SJSA1 (cell line): Measurements from ENCODE around the gene NGDN. TPM values are rescaled to one million over a fixed set of nuclear protein-coding genes. Genes with fewer than 3 reads are reported as not detected.

Source experiments
- DNase-seq, 2 experiments: peaks; one replicate each; pipeline ENCODE4 v3.0.0-alpha.2; 2015 to 2020; ENCODE audit warnings: low spot score in 2 of 2, low read depth in 1 of 2
- H3K27ac ChIP-seq: fragments of 250-450 bp; sonication (Bioruptor Pico); 2 replicates; pipeline ENCODE4 v1.5.1; 2020; ENCODE audit warnings: mild to moderate bottlenecking, moderate library complexity
- H3K27me3 ChIP-seq: fragments of 250-450 bp; sonication (Bioruptor Pico); replicated peaks from 2 replicates; pipeline ENCODE4 v1.5.1; 2020; ENCODE audit warnings: mild to moderate bottlenecking, moderate library complexity
- H3K36me3 ChIP-seq: fragments of 250-450 bp; sonication (Bioruptor Pico); 2 replicates; pipeline ENCODE4 v1.5.1; 2020; ENCODE audit warnings: mild to moderate bottlenecking
- H3K4me1 ChIP-seq: fragments of 250-450 bp; sonication (Bioruptor Pico); replicated peaks from 2 replicates; pipeline ENCODE4 v1.6.1; 2021; ENCODE audit warnings: mild to moderate bottlenecking
- H3K4me3 ChIP-seq: fragments of 250-450 bp; sonication (Bioruptor Pico); 2 replicates; pipeline ENCODE4 v1.5.1; 2020; ENCODE audit warnings: mild to moderate bottlenecking
- H3K9me3 ChIP-seq: fragments of 250-450 bp; sonication (Bioruptor Pico); replicated peaks from 2 replicates; pipeline ENCODE4 v1.5.1; 2020; ENCODE audit warnings: mild to moderate bottlenecking
- total RNA-seq: library from RNA; depleted of rRNA; stranded (reverse); fragments of >200 nt; shearing (Covaris generic); gene quantifications from 2 replicates; pipeline ENCODE4 v1.2.3, GENCODE V29; 2014

Gene NGDN
- total RNA-seq, 1 experiment from 2014 or later: 53.1 TPM

DNA sequence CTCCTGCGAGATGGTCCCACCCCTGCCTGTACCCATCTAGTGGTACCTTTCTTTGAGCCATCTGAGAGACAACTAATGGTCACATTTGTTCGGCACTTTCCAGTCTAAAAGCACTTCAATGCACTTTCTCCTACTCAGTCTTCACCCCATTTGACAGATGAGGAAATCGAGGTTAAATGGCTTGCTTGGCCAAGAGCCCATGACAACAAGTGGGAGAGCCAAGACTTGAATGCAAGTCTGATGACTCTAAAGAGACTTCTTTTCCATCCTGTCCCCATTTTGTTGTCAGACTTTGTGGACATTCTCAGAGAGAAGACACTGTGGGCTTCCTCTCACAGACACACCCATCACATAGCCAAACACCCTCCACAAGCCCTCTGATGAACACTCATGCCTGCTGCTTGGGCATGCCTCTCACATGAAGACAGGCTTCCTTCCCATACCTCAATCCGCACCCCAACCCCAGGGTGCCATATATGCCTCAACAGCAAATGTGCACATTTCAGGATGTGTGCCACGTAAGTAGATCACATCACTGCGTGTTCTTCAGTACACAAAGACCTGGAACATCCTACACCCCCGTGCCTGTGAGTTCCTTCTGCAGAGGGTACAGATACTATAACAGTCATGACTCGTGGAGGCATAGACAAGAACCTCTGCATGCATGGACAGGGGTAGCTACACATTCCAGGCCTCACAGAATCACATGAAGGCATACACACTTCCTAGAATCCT, 34.8 kb upstream of the NGDN start:
- H3K27me3 ChIP-seq: no peaks in the 10 kb centered on the region; the same call in 1 of the 2 replicates
- no peaks in the 10 kb centered on the region for H3K9me3 ChIP-seq
- H3K27ac ChIP-seq: no peak overlapping the region
- H3K4me1 ChIP-seq: no peaks in the 10 kb centered on the region
- no peak overlapping the region for H3K4me3 ChIP-seq
- no peaks in the 10 kb centered on the region for H3K36me3 ChIP-seq
- peak in 1 of 2 experiments; percentile 5 for DNase-seq

DNA sequence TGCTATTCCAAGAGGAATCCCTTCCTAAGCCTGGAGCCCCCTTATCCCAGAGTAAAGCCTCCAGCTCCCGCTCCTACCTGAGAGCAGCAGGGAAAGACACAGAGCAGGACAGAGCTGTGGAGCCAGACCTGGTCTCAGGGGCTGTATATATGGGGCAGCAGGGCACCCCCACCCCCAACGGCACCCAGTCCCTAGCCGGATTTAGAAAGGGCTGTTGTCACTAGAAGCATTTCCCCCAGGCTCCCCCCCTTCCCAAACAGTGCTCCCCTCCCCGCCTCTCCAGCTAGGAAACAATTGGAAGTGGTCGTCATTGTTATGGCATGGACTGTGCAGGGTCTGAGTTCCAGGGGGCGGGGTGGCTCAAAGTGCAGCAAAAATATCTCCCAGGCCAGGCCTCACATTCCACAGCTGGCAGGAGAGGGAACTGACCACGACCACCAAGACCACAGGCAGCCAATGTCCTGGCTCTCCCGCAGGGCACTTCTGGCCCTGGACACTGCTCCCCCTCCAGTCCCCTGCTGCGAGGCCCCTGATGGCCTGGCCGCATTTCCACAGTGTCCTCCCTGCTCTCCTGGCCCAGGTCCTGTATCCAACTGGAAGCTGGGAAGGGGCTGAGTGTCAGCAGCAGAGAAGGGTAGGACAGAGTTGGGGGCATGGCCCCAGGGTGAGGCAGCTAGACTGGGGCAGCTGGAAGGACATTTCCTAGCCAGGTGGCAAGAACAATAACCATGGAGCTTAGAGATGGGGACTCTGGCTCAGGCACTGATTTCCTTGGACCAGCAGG, 33.8 kb upstream of the NGDN start, which contains the start of gene MYH7:
Gene MYH7, minus strand, starts transcription at position 118 of the 784 bp plus-strand sequence. CDS start 1,928 bp downstream, outside the sequence.
- no peaks in the 10 kb centered on the region for H3K4me1 ChIP-seq
- DNase-seq: peak in 1 of 2 experiments; percentile 31
- no peaks in the 10 kb centered on the region; the same call in 1 of the 2 replicates for H3K27me3 ChIP-seq
- no peaks in the 10 kb centered on the region for H3K9me3 ChIP-seq
- no peak within 1 kb of the TSS for H3K4me3 ChIP-seq
- no peak within 1 kb of the TSS for H3K27ac ChIP-seq
- no peaks in the 10 kb centered on the region for H3K36me3 ChIP-seq

DNA sequence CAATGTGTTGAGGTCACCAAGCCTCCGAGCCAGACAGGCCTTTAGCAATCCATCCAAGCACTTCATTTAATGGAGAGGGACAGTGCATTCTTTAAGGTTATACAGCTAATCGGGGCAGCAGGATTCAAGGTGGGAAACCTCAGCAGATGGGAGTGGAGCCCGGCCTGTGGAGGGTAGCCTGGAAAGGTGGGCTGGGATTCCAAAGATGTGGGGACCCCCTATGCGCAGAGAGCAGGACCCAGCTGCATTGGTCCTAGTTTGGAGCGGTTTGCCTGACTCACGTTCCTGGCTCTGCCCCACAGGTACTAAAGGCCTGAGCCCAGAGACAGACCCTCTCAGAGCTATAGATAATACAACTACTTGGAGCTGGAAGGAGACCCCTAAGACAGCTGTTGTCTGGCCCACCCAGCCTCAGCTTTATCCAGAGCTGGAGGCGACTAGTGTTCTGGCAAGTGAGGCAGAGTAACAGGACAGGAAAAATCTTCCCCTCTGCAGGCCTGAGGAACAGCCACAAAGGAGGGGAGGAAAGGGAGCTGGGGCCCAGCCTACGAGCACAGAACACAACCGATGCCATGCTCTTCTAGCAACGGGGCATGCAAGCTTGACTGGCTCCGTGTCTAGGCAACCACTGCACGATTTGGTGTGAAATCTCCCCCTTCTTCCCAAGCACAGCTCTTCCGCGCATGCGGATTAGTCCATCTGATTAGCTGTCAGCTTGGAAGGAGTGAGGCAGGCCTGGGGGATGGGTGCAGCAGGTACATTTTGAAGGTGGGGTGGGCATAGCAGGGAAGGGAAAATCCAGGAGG, 33.0 kb upstream of the NGDN start:
- Histone ChIP-seq H3K4me1 (no peaks in the 10 kb centered on the region), H3K36me3 (no peaks in the 10 kb centered on the region), H3K9me3 (no peaks in the 10 kb centered on the region), H3K27ac (no peak overlapping the region), H3K4me3 (no peak overlapping the region), H3K27me3 (peaks cover 3% of the 10 kb centered on the region; the same call in 1 of the 2 replicates)
- DNase-seq: peak in 1 of 2 experiments; percentile 25

DNA sequence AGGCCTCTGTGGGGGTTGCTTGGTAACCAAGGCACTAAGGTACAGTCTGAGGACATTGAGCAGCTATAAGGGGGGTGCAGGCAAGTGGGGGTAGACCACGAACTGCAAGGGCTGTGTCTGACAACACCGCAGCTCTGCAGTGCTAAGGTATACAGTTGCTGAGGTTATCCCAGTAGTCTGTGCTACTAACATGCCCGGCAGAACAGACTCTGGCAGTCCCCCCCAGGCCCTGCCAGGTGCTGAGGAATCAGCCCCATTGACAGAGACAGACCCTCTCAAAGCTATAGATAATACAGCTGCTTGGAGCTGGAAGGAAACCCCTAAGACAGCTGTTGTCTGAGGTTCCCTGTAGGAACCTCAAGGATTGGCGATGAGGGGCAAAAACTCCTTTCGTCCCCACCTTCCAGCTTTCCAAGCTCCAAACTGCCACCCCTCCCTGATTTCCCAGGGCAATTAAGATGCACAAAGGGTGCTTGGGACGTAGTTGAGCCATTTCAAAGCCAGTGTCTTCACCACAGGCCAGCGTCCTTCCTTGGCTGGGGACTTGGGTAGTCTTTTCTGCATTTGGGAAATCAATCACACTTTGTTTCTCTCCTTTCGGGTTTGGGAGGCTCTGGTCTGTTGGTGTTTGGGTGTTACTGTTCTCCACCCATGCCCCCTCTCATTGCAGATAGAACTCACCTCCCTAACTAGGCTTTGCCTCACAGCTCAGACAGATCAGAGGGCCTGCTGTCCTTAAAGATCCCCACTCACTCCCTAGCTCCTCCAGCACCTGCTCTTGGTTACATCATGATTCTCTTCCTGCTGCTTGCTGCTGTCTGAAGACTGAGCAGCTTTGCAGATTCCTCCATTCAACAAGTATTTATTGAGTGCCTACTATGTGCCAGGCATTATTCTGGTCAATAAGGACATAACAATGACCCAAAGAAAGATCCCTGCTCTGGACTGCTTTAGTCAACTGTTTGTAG, 32.1 kb upstream of the NGDN start:
- peak in 1 of 2 experiments; percentile 23 for DNase-seq

DNA sequence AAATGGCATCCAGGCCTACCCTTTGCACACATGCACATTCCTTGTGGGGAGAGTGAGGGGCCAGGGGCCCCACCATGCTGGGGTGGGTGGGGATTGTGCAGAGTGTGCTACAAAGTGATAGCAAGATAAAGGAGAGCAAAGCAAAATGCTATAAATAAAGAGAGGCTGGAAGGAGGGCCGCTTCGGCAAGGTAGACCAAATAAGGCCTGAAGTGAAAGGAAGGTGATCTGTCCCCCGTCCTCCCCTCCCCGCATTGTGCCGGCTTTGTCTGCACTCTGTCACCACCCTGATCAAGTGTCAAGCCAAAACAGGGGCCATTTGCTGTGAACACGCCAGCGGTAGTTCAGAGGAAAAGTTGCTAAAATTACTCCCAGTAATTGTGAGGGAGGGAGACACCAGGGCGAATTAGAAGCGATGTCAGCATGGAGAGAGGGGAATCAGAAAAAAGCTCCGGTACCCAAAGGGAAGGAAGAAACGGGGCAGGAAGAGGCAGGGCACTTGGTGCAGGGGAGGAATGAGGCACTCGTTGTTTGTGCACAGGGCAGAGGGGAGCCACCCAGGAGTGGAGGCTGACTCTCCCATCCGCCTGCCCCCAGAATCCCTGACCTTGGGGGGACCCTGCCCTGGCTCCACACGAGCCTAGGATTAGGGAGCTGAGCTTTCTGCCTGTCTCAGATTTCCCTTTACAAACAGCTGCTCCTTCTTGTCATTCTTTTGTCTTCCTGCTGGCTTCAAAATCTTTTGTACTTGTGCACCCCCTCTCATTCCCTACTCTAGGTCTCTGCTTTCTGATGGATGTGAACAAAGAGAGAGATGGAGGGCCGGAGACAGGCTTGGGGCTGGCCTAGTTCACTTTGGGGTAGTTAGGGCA, 31.2 kb upstream of the NGDN start:
- H3K4me3 ChIP-seq: no peak overlapping the region
- DNase-seq: peak in 1 of 2 experiments; percentile 28
- no peaks in the 10 kb centered on the region for H3K4me1 ChIP-seq
- H3K27ac ChIP-seq: no peak overlapping the region
- no peaks in the 10 kb centered on the region for H3K36me3 ChIP-seq
- H3K9me3 ChIP-seq: no peaks in the 10 kb centered on the region
- peaks cover 3% of the 10 kb centered on the region; the same call in 1 of the 2 replicates for H3K27me3 ChIP-seq

More for the DNA sequence above, 32.1 kb upstream of the NGDN start:
- Histone ChIP-seq H3K27me3 (peaks cover 3% of the 10 kb centered on the region; the same call in 1 of the 2 replicates), H3K9me3 (no peaks in the 10 kb centered on the region), H3K4me3 (no peak overlapping the region), H3K36me3 (no peaks in the 10 kb centered on the region), H3K27ac (no peak overlapping the region), H3K4me1 (no peaks in the 10 kb centered on the region)

DNA sequence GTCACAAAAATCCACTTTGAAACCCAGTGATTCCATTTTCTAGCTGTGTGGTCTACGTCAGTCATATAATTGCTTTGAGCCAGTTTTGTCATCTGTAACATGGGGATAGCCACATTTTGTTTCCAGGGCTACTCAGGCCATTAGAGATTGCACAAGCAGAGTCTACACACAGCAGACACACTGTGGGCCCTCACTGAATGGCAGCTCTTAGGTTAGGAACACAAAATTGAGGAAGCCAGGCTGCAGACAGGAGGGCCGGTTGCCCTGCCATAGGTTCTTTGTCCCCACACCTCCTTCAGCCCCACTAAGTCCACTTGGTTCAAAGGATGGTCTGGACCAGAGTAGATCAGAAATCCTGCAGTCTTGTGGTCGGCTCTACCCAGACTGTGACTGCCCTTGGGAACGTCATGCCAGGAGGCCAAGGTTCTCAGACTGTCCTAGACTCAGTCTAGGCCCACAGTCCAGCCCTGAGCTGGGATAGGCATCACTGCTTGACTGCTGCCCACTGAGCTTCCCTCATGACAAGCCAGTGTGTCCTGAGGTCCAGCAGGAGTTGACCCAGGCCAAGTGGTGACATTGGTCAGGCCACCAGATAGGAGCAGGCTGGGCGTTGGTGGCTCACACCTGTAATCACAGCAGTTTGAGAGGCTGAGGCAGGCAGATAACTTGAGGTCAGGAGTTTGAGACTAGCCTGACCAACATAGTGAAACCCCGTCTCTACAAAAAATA, 30.2 kb upstream of the NGDN start:
- Histone ChIP-seq H3K4me1 (no peaks in the 10 kb centered on the region), H3K27ac (no peak overlapping the region), H3K36me3 (no peaks in the 10 kb centered on the region), H3K9me3 (no peaks in the 10 kb centered on the region), H3K4me3 (no peak overlapping the region), H3K27me3 (peaks cover 5% of the 10 kb centered on the region; the same call in 1 of the 2 replicates)
- peak in 1 of 2 experiments; percentile 23 for DNase-seq

DNA sequence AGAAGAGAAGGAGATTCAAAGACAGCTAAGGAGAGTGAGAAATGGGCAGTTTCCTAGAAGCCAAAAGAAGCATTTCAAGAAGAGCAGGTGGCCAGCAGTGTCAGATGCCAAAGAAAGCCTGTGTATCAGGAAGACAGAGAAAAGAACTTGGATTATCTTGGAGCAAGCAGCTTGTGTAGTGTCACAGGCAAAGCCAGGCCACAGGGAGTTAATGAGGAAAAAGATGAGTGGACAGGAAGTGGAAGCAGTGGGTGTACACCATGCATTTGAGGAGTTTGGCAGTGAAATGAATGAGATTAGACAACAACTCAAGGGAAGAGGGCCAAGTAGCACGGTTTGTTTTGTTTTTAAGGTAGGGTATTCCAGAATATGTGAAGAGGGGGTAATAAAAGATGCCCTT, 28.4 kb upstream of the NGDN start:
- no peak overlapping the region for H3K27ac ChIP-seq
- H3K9me3 ChIP-seq: no peaks in the 10 kb centered on the region
- peaks cover 6% of the 10 kb centered on the region; the same call in 1 of the 2 replicates for H3K27me3 ChIP-seq
- H3K4me1 ChIP-seq: no peaks in the 10 kb centered on the region
- H3K4me3 ChIP-seq: no peak overlapping the region
- no peak for DNase-seq
- H3K36me3 ChIP-seq: no peaks in the 10 kb centered on the region

DNA sequence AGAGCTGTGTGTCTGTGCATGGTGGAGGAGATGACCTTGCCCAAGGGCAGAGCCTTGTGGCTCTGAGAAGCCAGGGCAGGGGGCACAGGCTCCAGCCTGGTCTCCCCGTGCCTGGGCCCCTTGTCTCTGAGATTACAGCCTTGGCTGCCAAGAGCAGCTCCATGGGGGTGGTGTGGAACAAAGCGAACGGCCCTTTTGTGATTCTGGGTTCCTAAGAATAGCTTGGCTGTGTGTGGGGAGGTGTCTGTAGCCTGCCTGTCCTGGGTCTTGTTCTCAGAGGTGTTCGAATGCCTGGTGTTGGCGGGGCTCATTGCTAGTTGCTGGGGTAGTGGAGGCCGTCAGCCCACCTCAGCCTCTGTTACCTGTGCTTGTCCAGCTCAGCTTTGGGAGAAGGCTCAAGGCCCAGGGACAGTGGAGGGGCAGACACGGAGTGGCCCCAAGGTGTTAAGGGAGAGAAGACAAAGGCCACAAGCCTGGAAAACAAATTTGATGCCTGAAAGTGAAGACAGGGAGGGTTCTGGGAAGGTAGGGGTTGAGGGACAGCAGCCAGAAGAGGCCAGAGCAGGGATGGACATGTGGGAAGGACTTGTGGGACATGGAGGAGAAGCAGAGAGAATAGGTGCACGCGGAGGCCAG, 26.7 kb upstream of the NGDN start:
- Histone ChIP-seq H3K4me1 (no peaks in the 10 kb centered on the region), H3K9me3 (no peaks in the 10 kb centered on the region), H3K4me3 (no peak overlapping the region), H3K36me3 (no peaks in the 10 kb centered on the region), H3K27ac (no peak overlapping the region), H3K27me3 (peaks cover 9% of the 10 kb centered on the region; the same call in 1 of the 2 replicates)
- peak in 1 of 2 experiments; percentile 18 for DNase-seq

DNA sequence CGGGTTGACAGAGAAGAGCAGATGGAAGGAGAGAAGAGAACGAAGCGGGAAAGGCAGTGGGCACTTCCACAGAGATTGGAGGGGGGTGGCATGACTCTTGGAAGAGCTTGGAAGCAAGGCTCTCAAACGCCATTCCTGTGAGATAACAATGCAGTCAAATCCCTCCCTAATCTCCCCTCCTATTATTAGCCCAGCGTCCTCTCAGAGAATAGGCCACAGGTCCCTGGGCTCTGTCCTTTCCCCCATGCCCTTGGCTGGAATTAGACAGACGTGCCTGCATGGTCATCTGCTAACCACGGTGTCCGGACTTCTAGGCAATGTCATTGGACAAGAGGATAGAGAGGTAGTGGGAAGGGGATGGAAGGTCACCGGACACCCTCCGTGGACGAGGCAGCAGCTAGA, 26.1 kb upstream of the NGDN start:
- peak in 1 of 2 experiments; percentile 18 for DNase-seq
- H3K27me3 ChIP-seq: peaks cover 9% of the 10 kb centered on the region; the same call in 1 of the 2 replicates
- no peak overlapping the region for H3K27ac ChIP-seq
- no peaks in the 10 kb centered on the region for H3K4me1 ChIP-seq
- H3K9me3 ChIP-seq: no peaks in the 10 kb centered on the region
- H3K4me3 ChIP-seq: no peak overlapping the region
- H3K36me3 ChIP-seq: no peaks in the 10 kb centered on the region

DNA sequence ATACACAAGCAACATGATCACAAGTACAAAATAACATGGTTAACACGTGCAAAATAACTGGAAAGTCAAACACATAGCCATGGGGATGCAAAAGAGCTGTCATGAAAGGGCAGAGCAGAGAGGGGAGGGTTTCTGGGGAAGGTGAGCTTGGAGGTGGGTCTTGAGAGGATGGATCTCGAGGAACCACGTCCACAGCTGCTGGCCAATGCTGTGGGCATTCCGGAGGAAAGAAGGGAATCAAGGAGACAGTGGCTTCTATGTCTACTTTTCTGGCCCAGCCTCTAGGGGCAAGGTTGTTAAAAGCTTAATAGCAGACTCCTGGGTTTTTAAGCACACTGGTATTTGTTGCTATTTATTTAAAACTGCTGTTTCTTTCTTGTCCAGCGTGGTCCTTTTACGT, 25.6 kb upstream of the NGDN start:
- peaks cover 13% of the 10 kb centered on the region for H3K27me3 ChIP-seq
- no peaks in the 10 kb centered on the region for H3K36me3 ChIP-seq
- H3K4me1 ChIP-seq: no peaks in the 10 kb centered on the region
- H3K9me3 ChIP-seq: no peaks in the 10 kb centered on the region; the same call in 1 of the 2 replicates
- no peak for DNase-seq
- H3K4me3 ChIP-seq: no peak overlapping the region
- H3K27ac ChIP-seq: no peak overlapping the region

DNA sequence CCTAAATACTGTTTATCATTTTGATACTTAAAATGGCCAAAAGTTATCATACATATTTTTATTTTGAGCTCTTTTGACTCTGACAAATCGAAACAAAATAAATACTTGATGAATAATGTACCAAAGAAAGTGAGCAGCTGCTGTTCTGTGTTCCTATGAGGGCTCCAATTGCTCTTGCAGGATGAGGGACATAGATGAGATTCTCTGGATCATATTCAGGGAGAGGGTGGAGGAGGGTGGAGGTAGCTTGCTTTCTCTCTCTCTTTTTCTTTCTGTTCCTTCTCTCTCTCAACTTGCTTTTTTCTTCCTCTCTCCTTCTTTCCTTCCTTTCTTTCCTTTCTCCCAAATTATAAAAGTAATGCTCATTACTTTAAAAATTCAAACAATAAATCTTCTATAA, 25.2 kb upstream of the NGDN start:
- Histone ChIP-seq H3K4me1 (no peaks in the 10 kb centered on the region), H3K27ac (no peak overlapping the region), H3K27me3 (peaks cover 17% of the 10 kb centered on the region), H3K4me3 (no peak overlapping the region), H3K9me3 (no peaks in the 10 kb centered on the region; the same call in 1 of the 2 replicates), H3K36me3 (no peaks in the 10 kb centered on the region)
- no peak for DNase-seq
